HG03342 (cell line): Measurements from ENCODE around the gene PGRMC1.
A peak's percentile ranks its signal among the peaks of the same experiment; 100 is the strongest.
"Not testable (repeated sequence)": the region's sequence is repeated elsewhere in the genome, so short reads cannot be mapped to it uniquely, and the experiment has no call there.

ENCODE experiments used
- ATAC-seq: cut with Tn5 transposase; IDR thresholded peaks from one replicate; pipeline ENCODE4 v1.9.1; 2021; ENCODE audit warnings: mild to moderate bottlenecking, moderate library complexity; ENCODE audit not compliant: unreplicated experiment

The PGRMC1 gene

DNA sequence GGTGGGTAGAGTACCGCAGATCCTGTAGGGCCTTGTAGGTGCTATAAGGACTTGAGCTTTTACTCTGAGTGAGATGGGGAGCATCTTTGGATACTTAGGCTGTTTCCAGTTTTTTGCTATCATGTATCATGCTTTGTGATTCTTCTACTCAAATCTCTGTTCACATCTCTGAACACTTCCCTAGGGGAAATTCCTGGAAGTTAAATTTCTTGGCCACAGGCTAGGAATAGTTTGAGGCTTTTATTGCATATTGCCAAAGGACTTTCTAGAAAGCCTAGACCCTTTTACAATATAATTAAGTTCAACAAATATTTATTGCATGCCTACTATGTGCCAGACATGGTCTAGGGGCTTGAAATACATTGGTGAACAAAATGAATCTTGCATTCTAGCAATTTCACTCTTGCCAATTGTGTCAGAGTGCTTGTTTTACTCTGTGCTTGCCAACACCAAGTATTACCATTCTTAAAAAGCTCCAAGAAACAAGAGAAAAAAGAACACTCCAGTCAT, 4.1 kb upstream of the PGRMC1 start:
- ATAC-seq, result no peak

DNA sequence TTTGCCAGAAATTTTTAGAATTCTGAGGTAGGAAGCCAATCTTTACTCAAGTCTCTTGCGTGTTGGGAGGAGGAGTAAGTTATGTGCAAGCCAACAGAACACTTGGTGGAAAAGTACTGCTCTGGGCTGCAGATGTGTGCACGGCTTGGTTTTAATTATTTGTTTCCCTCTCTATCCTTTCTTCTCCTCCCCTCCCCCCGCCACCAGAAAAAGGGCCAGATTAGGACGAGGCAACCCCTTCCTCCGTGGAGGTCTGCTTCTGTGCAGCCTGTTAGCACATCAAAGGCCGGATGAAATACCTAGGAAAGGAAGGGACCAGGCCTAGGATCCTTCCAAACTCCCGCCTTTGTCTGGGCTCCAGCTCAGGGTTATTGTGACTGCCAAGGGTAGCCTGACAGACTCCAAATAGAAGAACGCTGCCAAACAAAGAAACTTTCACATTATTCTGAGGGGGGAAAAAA, 1.0 kb upstream of the PGRMC1 start:
- ATAC-seq, result no peak

DNA sequence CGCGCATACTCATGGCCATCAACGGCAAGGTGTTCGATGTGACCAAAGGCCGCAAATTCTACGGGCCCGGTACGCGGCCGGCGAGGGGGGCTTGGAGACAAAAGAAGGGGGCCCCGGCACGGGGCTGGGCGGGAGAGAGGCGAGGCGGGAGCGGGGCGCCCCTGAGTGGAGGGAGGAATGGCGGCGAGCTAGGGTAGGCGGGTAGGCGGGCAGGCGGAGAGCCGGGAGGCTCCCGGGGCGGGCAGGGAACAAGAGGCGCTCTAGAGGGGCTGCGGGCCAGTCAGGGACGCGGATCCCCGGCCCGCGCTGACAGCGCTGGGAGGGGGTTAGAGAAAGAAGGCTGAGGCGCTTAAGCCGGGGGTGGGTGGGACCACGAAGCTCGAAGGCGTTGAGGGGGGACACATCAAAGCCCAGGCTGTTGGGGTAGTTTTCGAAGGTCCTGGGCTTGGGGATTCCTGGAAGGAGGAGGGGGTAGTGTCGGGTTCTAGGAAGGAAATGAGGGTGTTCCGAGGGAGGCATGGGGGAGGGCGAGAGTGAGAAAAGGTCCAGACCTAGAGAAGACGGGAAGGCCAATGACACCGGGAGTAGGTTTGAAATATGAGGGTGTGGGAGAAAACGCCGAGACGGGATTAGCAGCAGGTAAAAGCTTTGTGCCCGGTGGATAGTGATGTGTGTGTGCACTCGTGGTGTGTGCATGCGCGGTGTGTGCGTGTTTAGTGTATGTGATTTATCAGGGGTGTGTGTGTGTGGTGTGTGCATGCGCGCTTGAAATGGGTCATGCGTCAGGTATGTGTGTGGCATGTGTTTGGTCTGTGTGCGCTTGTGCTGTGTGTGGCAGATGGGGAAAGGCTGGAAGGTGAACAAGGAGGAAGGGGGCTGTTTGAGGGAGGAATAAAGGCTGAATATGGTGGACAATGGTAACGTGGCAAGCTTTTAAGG, 807 bp downstream of the PGRMC1 start:
- peak; percentile 24 for ATAC-seq

DNA sequence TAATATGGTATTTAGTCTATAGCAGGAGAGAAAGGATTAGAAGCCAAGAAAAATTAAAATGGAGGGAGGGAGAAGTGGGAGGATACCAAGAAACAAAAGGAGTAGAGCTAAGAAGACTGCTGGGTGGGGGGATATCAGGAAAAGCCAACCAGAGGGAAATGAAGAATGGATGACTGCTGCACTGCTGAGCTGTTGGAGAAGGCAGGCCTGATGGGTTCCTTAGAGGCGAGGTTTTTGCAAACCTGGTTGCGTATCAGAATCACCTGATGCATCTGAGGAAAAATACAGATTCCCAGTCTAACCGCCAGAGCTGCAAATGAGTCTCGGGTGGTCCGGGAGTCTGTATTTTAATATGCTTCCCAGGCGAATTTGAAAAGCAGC, 1.5 kb downstream of the PGRMC1 start:
- ATAC-seq, result no peak

DNA sequence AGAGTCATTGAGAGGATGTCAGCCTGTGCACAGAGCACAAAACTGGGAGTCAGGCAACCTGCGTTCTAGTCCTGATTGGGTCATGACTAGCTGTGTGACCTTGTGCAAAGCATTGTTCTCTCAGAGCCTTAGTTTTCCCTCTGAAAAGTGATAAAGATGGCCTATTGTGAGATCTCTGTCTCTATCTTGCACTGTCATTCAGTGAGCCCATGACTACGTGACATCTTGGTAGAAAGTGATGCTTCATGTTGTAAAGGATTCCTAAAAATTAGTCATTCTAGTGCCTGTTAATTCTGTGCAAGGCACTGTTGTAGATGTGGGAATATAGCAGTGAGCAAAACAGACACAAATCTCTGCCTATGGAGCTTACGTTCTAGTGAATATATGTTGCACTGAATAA, 2.5 kb downstream of the PGRMC1 start:
- no peak for ATAC-seq

DNA sequence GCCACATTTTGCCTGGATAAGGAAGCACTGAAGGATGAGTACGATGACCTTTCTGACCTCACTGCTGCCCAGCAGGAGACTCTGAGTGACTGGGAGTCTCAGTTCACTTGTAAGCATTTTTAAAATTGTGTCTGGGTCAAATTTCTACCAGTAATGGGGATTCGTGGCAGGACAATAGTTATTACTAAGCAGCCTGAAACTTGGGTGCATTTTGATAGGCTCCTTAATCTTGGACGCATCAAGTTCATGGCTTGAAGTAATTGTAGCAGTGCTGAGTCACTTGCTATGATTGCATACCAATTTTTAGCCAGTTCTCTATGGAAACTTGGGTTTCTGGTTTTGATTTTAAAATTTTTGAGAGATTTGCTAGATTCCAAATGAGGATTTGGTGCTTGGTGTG, 4.3 kb downstream of the PGRMC1 start:
- no peak for ATAC-seq

DNA sequence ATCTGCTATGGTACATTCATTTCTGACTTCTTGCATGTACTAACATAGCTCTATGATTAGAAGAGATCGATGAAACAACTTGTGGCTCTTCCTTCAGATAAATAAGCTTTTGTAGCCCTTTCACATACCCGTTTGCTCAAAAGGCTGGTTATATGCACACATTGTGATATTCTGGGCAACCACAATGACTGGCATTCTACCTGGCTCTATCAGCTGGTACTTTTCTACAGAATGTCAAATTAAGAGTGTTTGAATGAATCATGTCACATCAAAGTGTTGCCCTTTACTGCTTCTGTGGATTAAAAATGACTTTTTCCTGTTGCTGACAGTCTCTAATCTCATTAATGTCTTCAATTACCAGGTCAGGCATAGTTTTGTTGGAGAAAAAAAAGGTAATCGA, 11.6 kb downstream of the PGRMC1 start:
- no peak for ATAC-seq

DNA sequence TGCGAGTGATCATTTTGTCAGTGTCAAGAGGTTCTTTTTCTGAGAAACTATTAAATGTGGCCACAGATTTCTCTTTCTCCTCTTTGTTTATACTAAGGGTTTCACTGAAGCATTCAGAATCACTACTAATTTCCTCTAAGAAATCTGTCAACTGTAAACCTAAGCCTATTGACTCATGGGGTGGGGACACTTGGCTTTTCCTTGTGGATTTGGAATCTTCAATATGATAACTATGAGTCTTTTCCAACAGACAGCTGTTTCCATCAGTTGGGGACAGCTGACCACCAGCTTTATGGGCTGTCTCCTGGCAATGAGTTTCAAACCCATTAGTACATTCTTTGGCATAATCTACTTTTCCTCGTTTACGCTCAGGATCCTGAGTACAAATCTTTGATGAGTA, 13.8 kb downstream of the PGRMC1 start:
- no peak for ATAC-seq

DNA sequence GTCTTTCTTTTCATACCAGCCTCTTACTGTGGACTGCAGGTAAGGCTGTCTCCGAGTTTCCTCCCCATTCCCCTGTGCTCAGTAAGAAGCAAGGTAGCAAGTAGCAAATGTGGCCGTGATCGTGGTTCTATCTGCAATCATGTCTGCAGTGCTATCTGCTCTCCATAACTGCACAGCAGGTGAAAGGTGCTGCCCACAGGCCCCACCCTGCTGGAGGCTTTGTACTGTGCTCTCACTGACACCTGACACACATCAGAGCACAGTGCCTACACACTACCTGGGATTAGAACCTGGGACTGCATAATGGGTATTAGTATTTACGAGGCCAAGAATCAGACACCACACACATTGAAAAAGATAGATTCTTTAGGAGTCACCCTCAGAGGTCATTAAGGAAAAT, 15.3 kb downstream of the PGRMC1 start:
- ATAC-seq, result no peak

DNA sequence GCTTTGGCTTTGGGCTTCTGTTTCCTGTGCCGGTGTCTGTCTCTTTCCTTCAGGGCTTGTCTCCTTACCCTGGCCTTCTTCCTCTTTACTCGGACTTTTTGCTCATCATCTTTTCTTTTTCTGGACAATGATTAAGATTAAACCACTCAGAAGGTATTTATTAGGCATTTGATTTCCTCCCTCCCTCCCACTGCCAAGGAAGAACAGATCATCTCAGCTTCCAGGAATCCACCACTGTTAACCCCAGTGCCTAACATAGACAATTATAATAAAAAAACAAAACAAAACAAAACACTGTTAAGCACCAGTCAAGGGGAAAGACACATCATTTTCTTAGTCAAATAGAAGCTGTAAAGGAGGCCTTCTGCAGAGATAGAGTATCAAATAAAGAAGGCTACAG, 16.6 kb downstream of the PGRMC1 start:
- ATAC-seq, result no peak

DNA sequence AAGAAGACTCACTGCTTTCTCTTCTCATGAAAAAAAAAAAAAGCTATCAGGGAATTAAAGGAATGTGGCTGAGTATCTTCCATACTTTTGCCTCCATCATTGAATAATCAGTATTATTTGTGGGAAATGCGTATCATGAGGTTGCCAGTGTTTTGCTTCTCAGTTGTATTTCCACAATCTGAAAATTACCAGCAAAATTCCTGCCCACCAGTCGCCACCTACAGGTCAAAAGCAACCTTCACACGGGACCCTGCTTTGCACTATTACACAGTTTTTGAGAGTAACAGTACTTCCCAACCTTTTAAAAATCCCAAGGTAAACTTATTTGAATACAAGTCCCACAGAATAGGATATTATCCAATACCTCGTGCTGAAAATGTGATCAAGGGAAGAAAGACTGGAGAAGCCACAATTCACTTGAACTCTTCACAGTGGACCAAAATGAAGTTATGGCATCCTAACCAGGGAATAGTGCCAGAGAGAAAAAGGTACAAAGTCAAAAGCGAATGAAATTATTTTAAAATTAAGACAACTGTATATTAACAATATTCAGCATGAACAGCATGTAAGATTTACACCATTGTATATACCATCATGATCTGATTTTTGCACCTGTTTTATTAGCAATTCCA, 30.4 kb downstream of the PGRMC1 start:
- ATAC-seq, result no peak

DNA sequence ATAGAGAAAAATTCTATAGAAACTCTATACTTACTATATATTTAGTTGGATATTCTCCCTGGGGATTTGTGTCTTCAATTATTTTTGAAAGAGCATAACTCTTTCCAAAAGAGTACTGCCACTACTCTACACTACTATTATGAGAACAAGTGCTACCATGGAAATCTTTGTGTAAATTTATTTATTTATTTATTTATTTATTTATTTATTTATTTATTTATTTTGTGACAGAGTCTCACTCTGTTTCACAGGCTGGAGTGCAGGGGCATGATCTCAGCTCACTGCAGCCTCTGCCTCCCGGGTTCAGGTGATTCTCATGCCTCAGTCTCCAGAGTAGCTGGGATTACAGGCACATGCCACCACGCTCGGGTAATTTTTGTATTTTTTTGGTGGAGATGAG, 31.0 kb downstream of the PGRMC1 start:
- ATAC-seq, result not testable (repeated sequence)

DNA sequence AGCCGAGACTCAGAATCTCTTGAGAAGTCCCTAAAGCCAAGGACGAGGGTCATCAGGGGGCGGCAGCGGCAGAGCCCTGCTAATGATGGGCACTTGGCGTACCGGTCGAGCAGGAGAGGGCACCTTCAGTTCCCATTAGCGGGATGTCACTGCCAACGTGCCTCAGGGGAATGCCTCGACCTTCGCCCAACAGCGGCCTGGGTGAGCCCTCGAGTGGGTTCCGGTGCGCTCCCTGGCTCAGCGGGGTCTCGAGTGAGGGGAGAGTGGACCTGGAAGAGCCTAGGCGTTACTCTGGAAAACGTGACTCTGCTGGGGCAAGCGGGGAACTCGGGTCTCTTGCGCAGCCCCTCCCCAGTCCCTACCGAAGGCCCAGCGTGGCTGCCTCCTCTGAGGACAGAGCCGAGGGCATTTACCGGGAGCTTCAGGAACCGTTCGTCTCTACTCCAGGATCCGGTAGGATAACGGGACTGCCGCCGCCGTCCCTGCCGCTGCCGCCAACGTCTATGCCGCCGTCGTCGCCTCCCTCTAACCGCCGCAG, 36.9 kb downstream of the PGRMC1 start:
- ATAC-seq, result no peak

DNA sequence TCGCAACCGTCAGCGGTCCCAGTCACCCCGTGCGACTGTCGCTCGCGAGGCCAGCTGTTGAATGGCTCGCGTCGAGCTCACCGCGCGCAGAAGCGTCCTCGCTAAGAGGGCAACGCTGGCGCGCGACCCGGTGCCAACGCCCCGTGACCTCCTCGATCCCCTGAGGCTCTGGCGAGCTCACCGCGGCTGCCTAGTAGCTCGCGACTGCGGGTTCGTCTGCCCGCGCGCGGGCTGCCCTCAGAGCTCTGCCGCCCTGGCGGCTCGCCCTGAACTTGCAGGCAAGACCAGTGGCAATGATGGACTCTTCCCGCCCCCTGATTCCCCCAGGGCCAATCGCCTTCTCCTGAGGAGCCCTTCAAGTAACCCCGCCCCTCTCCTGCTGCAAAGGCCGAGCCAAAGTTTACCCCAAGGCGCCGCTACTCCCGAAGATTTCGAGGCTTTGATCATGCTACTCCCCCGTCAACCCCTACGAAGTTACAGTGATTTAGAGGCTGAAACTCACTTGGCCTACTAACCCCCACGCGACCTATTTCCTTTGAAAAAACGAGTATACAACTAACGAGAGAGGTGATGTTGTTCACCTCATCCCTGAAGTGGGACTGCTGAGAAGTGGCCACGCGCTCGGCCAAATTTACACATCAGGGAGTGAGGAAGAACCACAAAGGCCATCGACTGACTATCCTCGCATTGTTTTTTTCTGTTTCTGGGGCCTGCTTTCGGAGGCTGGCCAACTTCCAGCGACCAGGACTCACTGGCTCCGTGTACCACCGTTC, 37.5 kb downstream of the PGRMC1 start:
- no peak for ATAC-seq

DNA sequence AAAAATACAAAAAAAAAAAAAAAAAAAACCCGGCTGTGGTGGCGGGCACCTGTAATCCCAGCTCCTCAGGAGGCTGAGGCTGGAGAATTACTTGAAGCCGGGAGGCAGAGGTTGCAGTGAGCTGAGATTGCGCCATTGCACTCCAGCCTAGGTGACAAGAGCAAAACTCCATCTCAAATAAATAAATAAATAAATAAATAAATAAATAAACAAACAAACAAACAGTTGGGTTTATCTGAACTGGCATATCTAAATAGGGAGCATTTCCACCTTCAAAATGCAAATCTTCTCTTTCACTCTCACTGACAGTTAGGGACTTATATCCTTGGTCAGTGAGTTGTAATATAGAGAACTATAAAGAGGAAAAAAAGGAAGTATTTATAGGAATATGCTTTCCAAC, 46.3 kb downstream of the PGRMC1 start:
- ATAC-seq, result not testable (repeated sequence)

DNA sequence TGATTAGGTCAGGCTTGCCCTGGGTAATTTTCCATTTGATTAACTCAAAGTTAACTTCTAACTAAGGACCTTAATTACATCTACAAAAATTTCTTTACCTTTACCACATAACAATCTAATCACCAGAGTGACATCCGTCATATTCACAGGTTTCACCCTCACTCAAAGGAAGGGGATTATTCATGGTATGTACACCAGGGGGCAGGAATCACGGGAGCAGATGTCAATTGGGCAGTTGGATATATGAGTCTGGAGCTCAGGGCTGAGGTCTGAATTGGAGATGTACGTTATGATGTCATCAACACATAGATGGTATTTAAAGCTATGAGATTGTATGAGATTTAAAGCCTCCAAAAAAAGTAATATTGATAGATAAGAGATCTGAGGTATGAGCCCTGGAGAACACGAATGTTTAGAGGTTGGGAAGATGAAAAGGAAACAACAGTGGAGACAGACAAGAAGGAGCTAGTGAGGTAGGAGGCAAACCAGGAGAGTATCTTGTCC, 52.9 kb downstream of the PGRMC1 start:
- no peak for ATAC-seq

DNA sequence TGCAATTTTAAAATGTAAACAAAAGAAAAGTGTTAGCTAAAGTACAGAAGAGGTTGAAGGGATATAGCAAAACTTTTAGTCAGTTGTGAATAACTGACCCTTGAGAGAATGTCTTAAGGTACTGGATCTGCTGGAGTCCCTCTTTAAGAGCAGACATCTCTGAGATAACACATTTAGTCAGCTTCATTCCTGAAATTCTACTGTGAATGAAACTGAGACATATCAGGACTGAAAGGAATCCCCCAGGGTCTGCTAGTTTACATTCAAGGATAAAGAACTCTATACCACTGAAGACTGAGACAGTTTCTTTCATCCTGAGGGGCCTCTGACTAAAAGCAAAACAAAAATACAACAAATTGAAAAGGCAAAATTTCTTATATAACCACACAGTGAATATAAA, 54.4 kb downstream of the PGRMC1 start:
- ATAC-seq, result no peak

DNA sequence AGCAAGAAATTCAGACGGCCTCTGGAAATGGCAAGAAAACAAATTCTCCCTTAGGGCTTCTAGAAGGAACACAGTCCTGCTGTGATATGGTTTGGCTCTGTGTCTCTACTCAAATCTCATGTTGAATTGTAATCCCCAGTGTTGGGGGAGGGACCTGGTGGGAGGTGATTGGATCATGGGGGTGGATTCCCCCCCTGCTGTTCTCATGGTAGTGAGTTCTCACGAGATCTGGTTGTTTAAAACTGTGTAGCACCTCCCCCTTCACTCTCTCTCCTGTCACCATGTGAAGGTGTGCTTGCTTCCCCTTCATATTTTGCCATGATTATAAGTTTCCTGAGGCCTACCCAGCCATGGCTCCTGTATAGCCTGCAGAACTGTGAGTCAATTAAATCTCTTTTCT, 55.2 kb downstream of the PGRMC1 start:
- ATAC-seq, result not testable (repeated sequence)

DNA sequence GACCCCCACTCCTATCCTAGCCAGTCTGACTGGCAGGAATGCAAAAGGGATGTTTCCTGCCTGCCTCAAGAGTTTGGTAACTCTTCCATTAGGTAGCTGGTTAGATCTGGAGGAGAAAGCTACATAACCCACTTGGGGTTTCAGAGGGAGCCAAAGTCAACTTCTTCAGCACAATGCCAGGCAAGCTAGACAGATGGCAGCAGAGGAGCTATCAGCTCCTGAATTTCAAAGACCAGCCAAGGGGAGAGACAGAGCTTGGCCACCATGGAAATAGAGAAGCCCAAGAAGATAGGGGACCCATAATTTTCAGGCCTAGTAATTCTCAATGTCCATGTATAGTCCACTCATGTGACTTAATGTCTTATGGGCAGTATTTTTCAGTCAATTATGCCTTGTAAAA, 56.4 kb downstream of the PGRMC1 start:
- ATAC-seq, result no peak
